ENCODE measurements around the gene KLHL29.

The KLHL29 gene

DNA sequence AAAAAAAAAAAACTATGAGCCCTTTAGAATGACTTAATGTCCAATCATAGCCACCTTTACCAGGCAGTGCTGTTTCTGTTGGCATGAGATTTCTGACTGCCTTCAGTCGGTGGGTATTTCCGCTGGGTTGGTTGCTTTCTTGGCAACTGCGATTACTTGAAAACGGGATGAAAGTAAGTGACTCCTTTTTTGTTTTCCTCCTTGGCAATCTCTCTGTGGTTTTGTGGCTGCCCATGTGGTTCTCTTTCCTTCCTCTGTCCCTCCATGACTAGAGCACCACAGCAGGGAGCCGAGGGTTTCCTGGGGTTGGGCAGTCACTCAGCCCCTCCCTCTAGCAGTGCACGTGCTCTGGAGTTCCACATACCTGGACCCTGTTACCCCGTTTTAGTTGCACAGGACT is 112.1 kb downstream of the KLHL29 start:
- Histone ChIP-seq H3K36me3 (replicated peaks; ENCODE audit: insufficient read depth, low read length) (no peaks in the 10 kb centered on the region), H3K4me2 (ENCODE audit: low read depth, low read length) (no peak overlapping the region), H3K27ac (ENCODE audit: low read length) (no peak overlapping the region), H4K20me1 (ENCODE audit: insufficient read depth, low read length) (no peaks in the 10 kb centered on the region), H3K4me1 (ENCODE audit: low read length) (no peaks in the 10 kb centered on the region), H2AFZ (ENCODE audit: low read length) (no peak overlapping the region), H3K4me3 (ENCODE audit: low read length) (no peak overlapping the region), H3F3A (ENCODE audit: insufficient read depth, low read length) (no peaks in the 10 kb centered on the region), H3K9me2 (replicated peaks; ENCODE audit: insufficient read depth, low read length) (no peaks in the 10 kb centered on the region), H3K79me2 (ENCODE audit: low read length) (no peaks in the 10 kb centered on the region), H3K9me3 (replicated peaks; ENCODE audit: insufficient read depth, low read length) (no peaks in the 10 kb centered on the region), H3K9ac (ENCODE audit: low read length) (no peak overlapping the region), H3K27me3 (replicated peaks; ENCODE audit: insufficient read depth, low read length) (no peaks in the 10 kb centered on the region; the same call in 1 of the 2 replicates)
- TF ChIP-seq EZH2 (optimal IDR thresholded peaks at IDR 0.05; ENCODE audit: low read depth, low read length) = no peak
- DNase-seq = no peak

GRCh38 chr2:23497536-23497935 is 112.6 kb downstream of the KLHL29 start:
- Histone ChIP-seq H3K79me2 (ENCODE audit: low read length) (no peaks in the 10 kb centered on the region), H3K4me1 (ENCODE audit: low read length) (no peaks in the 10 kb centered on the region), H3K9me2 (replicated peaks; ENCODE audit: insufficient read depth, low read length) (no peaks in the 10 kb centered on the region), H3K27ac (ENCODE audit: low read length) (no peak overlapping the region), H3K9me3 (replicated peaks; ENCODE audit: insufficient read depth, low read length) (no peaks in the 10 kb centered on the region), H3K4me2 (ENCODE audit: low read depth, low read length) (no peak overlapping the region), H3K9ac (ENCODE audit: low read length) (no peak overlapping the region), H2AFZ (ENCODE audit: low read length) (no peak overlapping the region), H3K27me3 (replicated peaks; ENCODE audit: insufficient read depth, low read length) (no peaks in the 10 kb centered on the region; the same call in 1 of the 2 replicates), H3F3A (ENCODE audit: insufficient read depth, low read length) (no peaks in the 10 kb centered on the region), H3K36me3 (replicated peaks; ENCODE audit: insufficient read depth, low read length) (no peaks in the 10 kb centered on the region), H4K20me1 (ENCODE audit: insufficient read depth, low read length) (no peaks in the 10 kb centered on the region), H3K4me3 (ENCODE audit: low read length) (no peak overlapping the region)
- TF ChIP-seq CTCF (IDR thresholded peaks at IDR 0.05; ENCODE audit: low read length) (no peak), EZH2phosphoT487 (IDR thresholded peaks at IDR 0.05; ENCODE audit: low read length) (no peak), EZH2 (optimal IDR thresholded peaks at IDR 0.05; ENCODE audit: low read depth, low read length) (no peak)
- no peak for DNase-seq

GRCh38 chr2:23498943-23499342 is 114.0 kb downstream of the KLHL29 start:
- Histone ChIP-seq H3K36me3 (replicated peaks; ENCODE audit: insufficient read depth, low read length) (no peaks in the 10 kb centered on the region), H3K79me2 (ENCODE audit: low read length) (no peaks in the 10 kb centered on the region), H4K20me1 (ENCODE audit: insufficient read depth, low read length) (no peaks in the 10 kb centered on the region), H3K4me3 (ENCODE audit: low read length) (no peak overlapping the region), H3K9me2 (replicated peaks; ENCODE audit: insufficient read depth, low read length) (no peaks in the 10 kb centered on the region), H3K4me1 (ENCODE audit: low read length) (no peaks in the 10 kb centered on the region), H2AFZ (ENCODE audit: low read length) (no peak overlapping the region), H3K9me3 (replicated peaks; ENCODE audit: insufficient read depth, low read length) (no peaks in the 10 kb centered on the region), H3K27me3 (replicated peaks; ENCODE audit: insufficient read depth, low read length) (no peaks in the 10 kb centered on the region; the same call in 1 of the 2 replicates), H3F3A (ENCODE audit: insufficient read depth, low read length) (no peaks in the 10 kb centered on the region), H3K4me2 (ENCODE audit: low read depth, low read length) (no peak overlapping the region), H3K27ac (ENCODE audit: low read length) (no peak overlapping the region), H3K9ac (ENCODE audit: low read length) (no peak overlapping the region)
- no peak for TF ChIP-seq EZH2 (optimal IDR thresholded peaks at IDR 0.05; ENCODE audit: low read depth, low read length)
- TF ChIP-seq CTCF (IDR thresholded peaks at IDR 0.05; ENCODE audit: low read length) = no peak
- TF ChIP-seq EZH2phosphoT487 (IDR thresholded peaks at IDR 0.05; ENCODE audit: low read length) = no peak
- no peak for DNase-seq

- Histone ChIP-seq H3K9ac (ENCODE audit: low read length) (no peak overlapping the region), H3K27ac (ENCODE audit: low read length) (no peak overlapping the region), H2AFZ (ENCODE audit: low read length) (no peak overlapping the region), H3F3A (ENCODE audit: insufficient read depth, low read length) (no peaks in the 10 kb centered on the region), H3K27me3 (replicated peaks; ENCODE audit: insufficient read depth, low read length) (no peaks in the 10 kb centered on the region; the same call in 1 of the 2 replicates), H3K4me2 (ENCODE audit: low read depth, low read length) (no peak overlapping the region), H3K79me2 (ENCODE audit: low read length) (no peaks in the 10 kb centered on the region), H3K9me2 (replicated peaks; ENCODE audit: insufficient read depth, low read length) (no peaks in the 10 kb centered on the region), H3K4me3 (ENCODE audit: low read length) (no peak overlapping the region), H4K20me1 (ENCODE audit: insufficient read depth, low read length) (no peaks in the 10 kb centered on the region), H3K36me3 (replicated peaks; ENCODE audit: insufficient read depth, low read length) (no peaks in the 10 kb centered on the region), H3K4me1 (ENCODE audit: low read length) (no peaks in the 10 kb centered on the region), H3K9me3 (replicated peaks; ENCODE audit: insufficient read depth, low read length) (no peaks in the 10 kb centered on the region)
- TF ChIP-seq EZH2 (optimal IDR thresholded peaks at IDR 0.05; ENCODE audit: low read depth, low read length) = no peak
- no peak for TF ChIP-seq EZH2phosphoT487 (IDR thresholded peaks at IDR 0.05; ENCODE audit: low read length)
- TF ChIP-seq CTCF (IDR thresholded peaks at IDR 0.05; ENCODE audit: low read length) = no peak
- DNase-seq = no peak
These were observed 114.5 kb downstream of the KLHL29 start for GRCh38 chr2:23499439-23499838.
